Neural crest cell (in vitro differentiated cells): ENCODE results near the gene RPL22. TPM values are rescaled to one million over a fixed set of nuclear protein-coding genes. Genes with fewer than 3 reads are reported as not detected.

Experiments
- DNase-seq: peaks from one replicate; pipeline ENCODE4 v3.0.0; 2021; ENCODE audit warnings: low read depth, mixed read lengths, low spot score
- H3K27ac Mint-ChIP-seq: one replicate; pipeline ENCODE4 v1.8.0; 2021; ENCODE audit warnings: mild to moderate bottlenecking, mixed read lengths; ENCODE audit not compliant: unreplicated experiment
- H3K27me3 Mint-ChIP-seq: 2 replicates; pipeline ENCODE4 v1.8.0; 2021; ENCODE audit warnings: low read depth, mild to moderate bottlenecking, mixed read lengths
- H3K36me3 Mint-ChIP-seq: 2 replicates; pipeline ENCODE4 v1.8.0; 2021; ENCODE audit warnings: low read depth, mild to moderate bottlenecking, mixed read lengths
- H3K4me1 Mint-ChIP-seq: 2 replicates; pipeline ENCODE4 v1.8.0; 2021; ENCODE audit warnings: mixed read lengths
- H3K4me3 Mint-ChIP-seq: one replicate; pipeline ENCODE4 v1.8.0; 2021; ENCODE audit warnings: mild to moderate bottlenecking, mixed read lengths
- H3K9me3 Mint-ChIP-seq: 2 replicates; pipeline ENCODE4 v1.8.0; 2021; ENCODE audit warnings: mixed read lengths
- total RNA-seq: library from RNA; stranded (reverse); gene quantifications from 2 replicates; pipeline ENCODE4 v1.2.1, GENCODE V29; 2021
- TF ChIP-seq, protein P1 (sequence below): fragments of 200-600 bp; sonication (generic); conservative IDR thresholded peaks from 2 replicates; pipeline ENCODE4 v1.5.0; 2021; ENCODE audit warnings: antibody characterized with exemption, mild to moderate bottlenecking

Gene RPL22
- total RNA-seq, 1 donor from 2014 or later = 479 TPM

DNA sequence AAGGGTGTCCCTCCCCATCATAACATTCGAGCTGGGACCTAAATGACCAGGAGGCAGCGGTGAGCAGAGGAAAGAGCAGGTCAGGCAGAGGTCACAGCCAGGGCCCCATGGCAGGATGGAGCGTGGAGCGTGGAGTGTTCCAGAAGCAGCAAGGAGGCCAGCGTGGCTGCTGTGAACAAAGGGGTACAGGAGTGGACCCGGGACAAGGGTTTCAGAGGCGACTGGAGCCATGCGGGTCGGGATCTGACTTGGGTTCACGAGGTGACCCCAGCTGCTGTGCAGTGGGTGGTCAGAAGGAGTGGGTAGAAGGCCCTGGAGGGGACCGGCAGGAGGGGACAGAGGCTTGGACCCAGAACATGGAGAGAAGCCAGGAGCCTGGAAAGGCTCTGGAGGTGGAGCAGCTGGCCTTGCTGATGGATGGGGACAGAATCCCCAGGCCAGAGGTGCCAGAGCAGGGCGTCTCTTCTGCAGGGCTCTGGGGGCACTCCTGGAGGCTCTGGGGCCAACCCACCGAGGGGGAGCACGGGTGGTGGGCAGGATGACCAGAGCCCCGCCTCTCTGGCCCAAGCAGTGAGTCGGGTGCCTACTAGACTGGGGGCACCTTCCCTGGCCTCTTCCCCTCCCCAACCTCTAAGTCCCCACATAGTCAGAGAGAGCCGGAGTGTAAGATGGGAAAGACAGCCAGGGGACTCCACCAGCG lies 21.6 kb downstream of the RPL22 start:
- Mint-ChIP-seq H3K27ac (no peak overlapping the region), H3K27me3 (peaks cover 24% of the 10 kb centered on the region), H3K36me3 (no peaks in the 10 kb centered on the region), H3K4me3 (no peak overlapping the region), H3K9me3 (no peaks in the 10 kb centered on the region), H3K4me1 (peaks cover 11% of the 10 kb centered on the region)
- no peak for DNase-seq
- TF ChIP-seq, protein P1, sequence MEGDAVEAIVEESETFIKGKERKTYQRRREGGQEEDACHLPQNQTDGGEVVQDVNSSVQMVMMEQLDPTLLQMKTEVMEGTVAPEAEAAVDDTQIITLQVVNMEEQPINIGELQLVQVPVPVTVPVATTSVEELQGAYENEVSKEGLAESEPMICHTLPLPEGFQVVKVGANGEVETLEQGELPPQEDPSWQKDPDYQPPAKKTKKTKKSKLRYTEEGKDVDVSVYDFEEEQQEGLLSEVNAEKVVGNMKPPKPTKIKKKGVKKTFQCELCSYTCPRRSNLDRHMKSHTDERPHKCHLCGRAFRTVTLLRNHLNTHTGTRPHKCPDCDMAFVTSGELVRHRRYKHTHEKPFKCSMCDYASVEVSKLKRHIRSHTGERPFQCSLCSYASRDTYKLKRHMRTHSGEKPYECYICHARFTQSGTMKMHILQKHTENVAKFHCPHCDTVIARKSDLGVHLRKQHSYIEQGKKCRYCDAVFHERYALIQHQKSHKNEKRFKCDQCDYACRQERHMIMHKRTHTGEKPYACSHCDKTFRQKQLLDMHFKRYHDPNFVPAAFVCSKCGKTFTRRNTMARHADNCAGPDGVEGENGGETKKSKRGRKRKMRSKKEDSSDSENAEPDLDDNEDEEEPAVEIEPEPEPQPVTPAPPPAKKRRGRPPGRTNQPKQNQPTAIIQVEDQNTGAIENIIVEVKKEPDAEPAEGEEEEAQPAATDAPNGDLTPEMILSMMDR = no peak

DNA sequence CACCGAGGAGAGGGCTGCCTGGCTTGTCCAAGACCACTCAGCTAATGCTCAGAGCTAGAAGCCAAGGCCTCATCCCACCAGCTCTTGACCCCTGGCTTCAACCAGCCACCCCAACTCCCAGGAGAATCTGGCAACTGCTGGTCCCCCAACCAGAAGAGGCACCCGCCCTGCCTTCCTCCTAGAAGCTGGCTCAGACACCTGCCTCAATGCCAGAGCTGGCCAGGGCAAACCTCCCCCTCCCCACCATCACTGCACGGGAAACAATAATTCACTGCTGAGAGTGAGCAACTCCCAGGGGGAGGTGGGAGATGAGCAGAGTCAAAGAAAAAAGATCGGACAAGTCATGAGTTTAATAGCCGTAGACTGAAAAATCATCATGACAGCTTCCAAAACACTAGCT lies 22.6 kb downstream of the RPL22 start:
- H3K27ac Mint-ChIP-seq = no peak overlapping the region
- H3K27me3 Mint-ChIP-seq = peaks cover 13% of the 10 kb centered on the region
- no peaks in the 10 kb centered on the region for H3K9me3 Mint-ChIP-seq
- H3K36me3 Mint-ChIP-seq = no peaks in the 10 kb centered on the region
- no peak overlapping the region for H3K4me3 Mint-ChIP-seq
- TF ChIP-seq, protein P1 = no peak
- H3K4me1 Mint-ChIP-seq = peaks cover 10% of the 10 kb centered on the region
- no peak for DNase-seq

DNA sequence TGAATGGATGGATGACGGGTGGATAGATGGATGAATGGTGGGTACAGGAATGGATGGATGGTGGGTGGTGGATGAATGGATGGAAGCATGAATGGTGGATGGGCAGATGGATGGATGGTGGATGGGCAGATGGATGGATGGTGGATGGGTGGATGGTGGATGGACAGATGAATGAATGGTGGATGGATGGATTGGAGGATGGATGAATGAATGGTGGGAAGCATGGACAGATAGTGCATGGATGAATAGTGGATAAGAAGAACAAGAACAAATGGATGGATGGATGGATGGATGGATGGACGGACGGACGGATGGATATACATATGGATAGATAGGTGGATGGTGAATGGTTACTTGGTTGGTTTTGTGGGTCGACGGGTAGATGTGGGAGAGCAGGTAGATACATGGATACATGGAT lies 24.0 kb downstream of the RPL22 start:
- H3K36me3 Mint-ChIP-seq = no peaks in the 10 kb centered on the region
- TF ChIP-seq, protein P1 = no peak
- DNase-seq = no peak
- H3K4me1 Mint-ChIP-seq = no peaks in the 10 kb centered on the region
- H3K9me3 Mint-ChIP-seq = no peaks in the 10 kb centered on the region
- no peaks in the 10 kb centered on the region for H3K27me3 Mint-ChIP-seq
- no peak overlapping the region for H3K4me3 Mint-ChIP-seq
- H3K27ac Mint-ChIP-seq = no peak overlapping the region

DNA sequence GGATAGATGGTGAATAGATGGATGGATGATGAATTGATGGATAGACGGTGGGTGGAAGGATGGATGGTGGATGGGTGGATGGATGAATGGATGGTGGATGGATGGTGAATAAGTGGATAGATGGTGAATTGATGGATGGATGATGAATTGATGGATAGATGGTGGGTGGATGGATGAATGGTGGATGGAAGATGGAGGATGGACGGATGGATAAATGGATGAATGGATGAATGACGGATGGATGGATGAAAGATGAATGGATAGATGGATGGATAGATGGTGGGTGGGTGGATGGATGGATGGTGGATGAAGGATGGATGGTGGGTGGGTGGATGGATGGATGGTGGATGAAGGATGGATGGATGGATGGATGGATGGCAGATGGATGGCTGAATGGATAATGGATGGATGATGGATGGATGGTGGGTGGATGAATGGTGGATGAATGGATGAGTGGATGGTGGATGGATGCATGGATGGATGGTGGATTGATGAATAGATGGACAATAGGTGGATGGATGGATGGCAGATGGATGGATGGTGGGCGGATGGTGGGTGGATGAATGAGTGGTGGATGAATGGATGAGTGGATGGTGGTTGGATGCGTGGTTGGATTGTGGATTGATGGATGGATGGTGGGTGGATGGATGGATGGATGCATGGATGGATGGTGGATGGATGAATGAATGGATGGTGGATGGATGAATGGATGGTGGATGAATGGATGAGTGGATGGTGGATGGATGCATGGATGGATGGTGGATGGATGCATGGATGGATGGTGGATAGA lies 24.6 kb downstream of the RPL22 start:
- TF ChIP-seq, protein P1 = no peak
- Mint-ChIP-seq H3K27me3 (no peaks in the 10 kb centered on the region), H3K4me1 (no peaks in the 10 kb centered on the region), H3K27ac (no peak overlapping the region), H3K9me3 (no peaks in the 10 kb centered on the region), H3K4me3 (no peak overlapping the region), H3K36me3 (no peaks in the 10 kb centered on the region)
- DNase-seq = no peak

DNA sequence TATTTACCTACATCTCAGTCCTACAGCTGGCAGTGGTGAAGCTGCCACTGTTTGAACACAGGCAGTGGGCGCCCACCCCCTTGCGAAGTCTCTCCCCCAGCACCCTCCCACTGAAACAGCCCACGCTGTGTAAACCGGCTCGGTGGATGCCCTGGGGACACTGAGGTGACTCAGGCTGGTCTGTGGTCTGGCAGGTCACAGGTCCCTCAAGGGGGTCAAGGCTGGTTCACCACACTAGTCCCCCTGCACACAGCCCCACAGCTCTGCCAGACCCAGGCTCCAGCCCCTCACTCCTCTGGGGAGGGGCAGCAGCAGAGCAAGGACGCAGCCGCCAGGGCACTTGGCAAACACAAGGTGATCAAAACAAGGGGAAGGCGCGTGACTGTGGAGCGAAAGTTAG lies 26.8 kb downstream of the RPL22 start:
- no peaks in the 10 kb centered on the region for H3K36me3 Mint-ChIP-seq
- no peak for DNase-seq
- no peaks in the 10 kb centered on the region for H3K9me3 Mint-ChIP-seq
- H3K27me3 Mint-ChIP-seq = peaks cover 8% of the 10 kb centered on the region
- H3K4me1 Mint-ChIP-seq = no peaks in the 10 kb centered on the region
- no peak overlapping the region for H3K27ac Mint-ChIP-seq
- TF ChIP-seq, protein P1 = no peak
- H3K4me3 Mint-ChIP-seq = no peak overlapping the region
